GM21737 (cell line): Measurements from ENCODE around the gene DYTN.
"Not testable (repeated sequence)": the region's sequence is repeated elsewhere in the genome, so short reads cannot be mapped to it uniquely, and the experiment has no call there.

Experiments used
- ATAC-seq: cut with Tn5 transposase; IDR thresholded peaks from one replicate; pipeline ENCODE4 v1.9.1; 2021; ENCODE audit warnings: mild to moderate bottlenecking, moderate library complexity; ENCODE audit not compliant: unreplicated experiment

The DYTN gene

GRCh38 chr2:206718296-206718695, at the start of gene DYTN:
DYTN (minus strand) TSS chr2:206718396; CDS start chr2:206718279, 117 bp downstream.
- ATAC-seq = no peak

GRCh38 chr2:206766057-206766930, 48.1 kb upstream of the DYTN start:
- ATAC-seq = no peak

GRCh38 chr2:206765242-206766056, 47.3 kb upstream of the DYTN start, which contains the start of the genes FASTKD2 and MDH1B:
FASTKD2 (plus strand) TSS chr2:206765606; CDS start chr2:206766694, 1,088 bp downstream.
MDH1B (minus strand) TSS chr2:206765328; CDS start chr2:206765271, 57 bp downstream.
- peak; percentile 93 for ATAC-seq

- ATAC-seq = no peak
Measured at GRCh38 chr2:206764673-206765241, 46.6 kb upstream of the DYTN start.

- no peak for ATAC-seq
Measured at GRCh38 chr2:206756816-206757215, 38.6 kb upstream of the DYTN start.

GRCh38 chr2:206740800-206741199, 22.6 kb upstream of the DYTN start:
- ATAC-seq = no peak

GRCh38 chr2:206739271-206739670, 21.1 kb upstream of the DYTN start:
- ATAC-seq = no peak

GRCh38 chr2:206736935-206737334, 18.7 kb upstream of the DYTN start:
- no peak for ATAC-seq

GRCh38 chr2:206733341-206733740, 15.1 kb upstream of the DYTN start:
- ATAC-seq = no peak

- ATAC-seq = no peak
Measured at GRCh38 chr2:206728277-206729199, 10.3 kb upstream of the DYTN start.

- ATAC-seq = no peak
Measured at GRCh38 chr2:206727287-206727686, 9.1 kb upstream of the DYTN start.

GRCh38 chr2:206723288-206723687, 5.1 kb upstream of the DYTN start:
- no peak for ATAC-seq

- ATAC-seq = peak; percentile 92
Measured at GRCh38 chr2:206721256-206721920, 3.2 kb upstream of the DYTN start.

GRCh38 chr2:206716623-206717022, 1.6 kb downstream of the DYTN start:
- ATAC-seq = no peak

- not testable (repeated sequence) for ATAC-seq
Measured at GRCh38 chr2:206715183-206715582, 3.0 kb downstream of the DYTN start.

- no peak for ATAC-seq
Measured at GRCh38 chr2:206713746-206714145, 4.5 kb downstream of the DYTN start.

- ATAC-seq = no peak
Measured at GRCh38 chr2:206708286-206708685, 9.9 kb downstream of the DYTN start.

GRCh38 chr2:206707164-206707701, 11.0 kb downstream of the DYTN start:
- ATAC-seq = no peak

- no peak for ATAC-seq
Measured at GRCh38 chr2:206701952-206702605, 16.1 kb downstream of the DYTN start.
